Trophoblast cell (in vitro differentiated cells and primary cell): Measurements from ENCODE around the gene IL13RA1.
"Not testable (repeated sequence)": the region's sequence is repeated elsewhere in the genome, so short reads cannot be mapped to it uniquely, and the experiment has no call there.

ENCODE experiments used
- DNase-seq, 2 donors: peaks; one replicate each; pipeline ENCODE4 v3.0.0-alpha.2; 2016
- H2AFZ ChIP-seq: 2 replicates; pipeline ENCODE4 v1.6.1; 2013; ENCODE audit warnings: low read length, moderate library complexity, mild to moderate bottlenecking; ENCODE audit not compliant: insufficient read depth, poor library complexity
- H2AK5ac ChIP-seq: 2 replicates; pipeline ENCODE4 v1.6.1; 2013; ENCODE audit warnings: mild to moderate bottlenecking, low read length
- H2BK120ac ChIP-seq: 2 replicates; pipeline ENCODE4 v1.6.1; 2013; ENCODE audit warnings: low read length, mild to moderate bottlenecking, moderate library complexity; ENCODE audit not compliant: insufficient read depth, poor library complexity
- H2BK12ac ChIP-seq: 2 replicates; pipeline ENCODE4 v1.6.1; 2013; ENCODE audit warnings: mild to moderate bottlenecking, low read length, moderate library complexity
- H2BK5ac ChIP-seq: 2 replicates; pipeline ENCODE4 v1.6.1; 2013; ENCODE audit warnings: low read length, low read depth, moderate library complexity, mild to moderate bottlenecking; ENCODE audit not compliant: poor library complexity
- H3K14ac ChIP-seq: 2 replicates; pipeline ENCODE4 v1.6.1; 2013; ENCODE audit warnings: mild to moderate bottlenecking, low read length
- H3K18ac ChIP-seq: 2 replicates; pipeline ENCODE4 v1.6.1; 2013; ENCODE audit warnings: mild to moderate bottlenecking, low read length
- H3K23ac ChIP-seq: 2 replicates; pipeline ENCODE4 v1.6.1; 2013; ENCODE audit warnings: low read length
- H3K27ac ChIP-seq: 2 replicates; pipeline ENCODE4 v1.5.1; 2013; ENCODE audit warnings: low read depth, mild to moderate bottlenecking, inconsistent platforms, low read length, moderate library complexity
- H3K27me3 ChIP-seq: 2 replicates; pipeline ENCODE4 v1.6.1; 2013; ENCODE audit warnings: inconsistent platforms, mild to moderate bottlenecking, low read length, moderate library complexity; ENCODE audit not compliant: insufficient read depth
- H3K36me3 ChIP-seq, 2 experiments: 1 replicate in 1 of 2; 2 replicates in 1 of 2; pipeline ENCODE4 v1.6.1; 2013; ENCODE audit warnings: low read length in 2 of 2, mild to moderate bottlenecking in 2 of 2, moderate library complexity in 1 of 2; ENCODE audit not compliant: insufficient read depth in 2 of 2, control insufficient read depth in 1 of 2
- H3K4ac ChIP-seq: 2 replicates; pipeline ENCODE4 v1.6.1; 2013; ENCODE audit warnings: low read depth, mild to moderate bottlenecking, low read length, moderate library complexity
- H3K4me1 ChIP-seq, 2 experiments: 1 replicate in 1 of 2; 2 replicates in 1 of 2; pipeline ENCODE4 v1.6.1; 2013; ENCODE audit warnings: low read length in 2 of 2, mild to moderate bottlenecking in 2 of 2, moderate library complexity in 1 of 2; ENCODE audit not compliant: insufficient read depth in 2 of 2, control insufficient read depth in 1 of 2
- H3K4me2 ChIP-seq: 2 replicates; pipeline ENCODE4 v1.6.1; 2013; ENCODE audit warnings: inconsistent platforms, mild to moderate bottlenecking, low read length, moderate library complexity
- H3K4me3 ChIP-seq: 2 replicates; pipeline ENCODE4 v1.5.1; 2013; ENCODE audit warnings: mild to moderate bottlenecking, low read depth, low read length, inconsistent platforms
- H3K79me1 ChIP-seq: one replicate; pipeline ENCODE4 v1.6.1; 2013; ENCODE audit warnings: low read length
- H3K79me2 ChIP-seq: 2 replicates; pipeline ENCODE4 v1.6.1; 2013; ENCODE audit warnings: low read length, mild to moderate bottlenecking; ENCODE audit not compliant: control insufficient read depth, insufficient read depth, poor library complexity
- H3K9ac ChIP-seq: 2 replicates; pipeline ENCODE4 v1.6.1; 2013; ENCODE audit warnings: mild to moderate bottlenecking, low read length
- H3K9me3 ChIP-seq: 2 replicates; pipeline ENCODE4 v1.6.1; 2013; ENCODE audit warnings: low read depth, mild to moderate bottlenecking, control low read depth, inconsistent platforms, low read length; ENCODE audit not compliant: insufficient read depth
- H4K12ac ChIP-seq: 2 replicates; pipeline ENCODE4 v1.6.1; 2013; ENCODE audit warnings: low read depth, mild to moderate bottlenecking, low read length, moderate library complexity
- H4K8ac ChIP-seq: 2 replicates; pipeline ENCODE4 v1.6.1; 2013; ENCODE audit warnings: low read depth, mild to moderate bottlenecking, low read length, moderate library complexity
- H4K91ac ChIP-seq: one replicate; pipeline ENCODE4 v1.6.1; 2013; ENCODE audit warnings: low read depth, mild to moderate bottlenecking, low read length, moderate library complexity
- WGBS: extraction: QIAGEN DNeasy Blood & Tissue Kit; methylation state at CpG from one replicate; pipeline ENCODE4 v1.1.7; 2013; ENCODE audit warnings: missing lambda C conversion rate; ENCODE audit not compliant: insufficient read length, insufficient coverage; ENCODE audit errors: extremely low coverage; 5-methylcytosine and 5-hydroxymethylcytosine counted together

Gene IL13RA1

DNA sequence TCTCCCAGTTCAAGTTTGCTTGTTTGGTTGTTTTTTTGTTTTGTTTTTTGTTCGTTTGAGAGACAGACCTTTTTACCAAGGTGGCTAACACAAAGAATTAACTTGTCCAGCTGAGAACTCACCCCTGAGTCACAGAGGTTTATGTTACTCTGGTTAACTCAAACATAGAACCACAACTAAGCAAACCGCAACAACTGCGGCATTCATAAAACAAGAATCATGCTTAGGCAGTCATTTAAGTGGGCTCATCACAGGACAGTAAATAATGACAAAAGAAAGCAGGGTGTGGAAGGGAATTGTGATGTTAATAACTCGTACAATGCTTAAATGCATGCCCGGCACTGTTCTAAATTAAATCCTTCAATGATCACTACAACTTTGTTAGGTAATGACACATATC is 24.7 kb upstream of the IL13RA1 start:
- H2AFZ ChIP-seq = no peak overlapping the region
- H4K91ac ChIP-seq = no peak overlapping the region
- no peaks in the 10 kb centered on the region for H3K79me1 ChIP-seq
- H3K4ac ChIP-seq = no peak overlapping the region
- H2BK120ac ChIP-seq = no peak overlapping the region
- no peaks in the 10 kb centered on the region for H3K36me3 ChIP-seq
- no peak overlapping the region for H2BK12ac ChIP-seq
- H3K9me3 ChIP-seq = no peaks in the 10 kb centered on the region
- H3K14ac ChIP-seq = no peak overlapping the region
- no peak overlapping the region for H3K27ac ChIP-seq
- no peak overlapping the region for H4K8ac ChIP-seq
- H3K4me3 ChIP-seq = no peak overlapping the region
- no peak overlapping the region for H3K4me2 ChIP-seq
- no peaks in the 10 kb centered on the region for H3K27me3 ChIP-seq
- no peaks in the 10 kb centered on the region for H3K4me1 ChIP-seq
- no peak overlapping the region for H3K9ac ChIP-seq
- no peak overlapping the region for H3K23ac ChIP-seq
- no peak overlapping the region for H3K18ac ChIP-seq
- no peak overlapping the region for H2BK5ac ChIP-seq
- no peaks in the 10 kb centered on the region for H3K79me2 ChIP-seq
- no CpG with 5 or more reads among the region's 5 CpGs for WGBS
- DNase-seq = no peak
- no peak overlapping the region for H4K12ac ChIP-seq
- no peak overlapping the region for H2AK5ac ChIP-seq

DNA sequence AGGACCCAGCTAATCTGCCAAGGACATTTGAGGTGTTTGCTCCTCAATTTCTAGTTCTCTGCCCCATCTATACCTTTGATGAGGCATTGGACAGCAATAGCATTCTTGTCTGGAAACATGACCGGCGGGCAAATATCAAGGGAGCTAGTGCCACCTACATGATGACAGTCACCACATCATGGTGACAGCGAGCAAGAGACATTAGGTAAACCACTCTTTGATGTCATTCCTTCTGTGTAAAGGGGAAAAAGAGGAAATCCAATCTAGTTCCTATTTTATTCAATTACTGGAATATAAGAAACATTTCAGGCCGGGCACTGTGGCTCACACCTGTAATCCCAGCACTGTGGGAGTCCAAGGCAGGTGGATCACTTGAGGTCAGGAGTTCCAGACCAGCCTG is 20.7 kb upstream of the IL13RA1 start:
- H3K36me3 ChIP-seq = no peaks in the 10 kb centered on the region
- H2BK120ac ChIP-seq = no peak overlapping the region
- H4K12ac ChIP-seq = no peak overlapping the region
- H3K79me2 ChIP-seq = no peaks in the 10 kb centered on the region
- DNase-seq = no peak
- H2AK5ac ChIP-seq = no peak overlapping the region
- H3K79me1 ChIP-seq = no peaks in the 10 kb centered on the region
- no peak overlapping the region for H3K27ac ChIP-seq
- H4K8ac ChIP-seq = no peak overlapping the region
- no peak overlapping the region for H3K4me2 ChIP-seq
- H3K18ac ChIP-seq = no peak overlapping the region
- no peak overlapping the region for H2AFZ ChIP-seq
- no peak overlapping the region for H3K4ac ChIP-seq
- H3K4me1 ChIP-seq = no peaks in the 10 kb centered on the region
- no peak overlapping the region for H4K91ac ChIP-seq
- no peaks in the 10 kb centered on the region for H3K9me3 ChIP-seq
- no peak overlapping the region for H2BK12ac ChIP-seq
- H3K9ac ChIP-seq = no peak overlapping the region
- H3K4me3 ChIP-seq = no peak overlapping the region
- no peak overlapping the region for H3K23ac ChIP-seq
- no peak overlapping the region for H3K14ac ChIP-seq
- WGBS = no CpG with 5 or more reads among the region's 4 CpGs
- H3K27me3 ChIP-seq = no peaks in the 10 kb centered on the region
- no peak overlapping the region for H2BK5ac ChIP-seq

DNA sequence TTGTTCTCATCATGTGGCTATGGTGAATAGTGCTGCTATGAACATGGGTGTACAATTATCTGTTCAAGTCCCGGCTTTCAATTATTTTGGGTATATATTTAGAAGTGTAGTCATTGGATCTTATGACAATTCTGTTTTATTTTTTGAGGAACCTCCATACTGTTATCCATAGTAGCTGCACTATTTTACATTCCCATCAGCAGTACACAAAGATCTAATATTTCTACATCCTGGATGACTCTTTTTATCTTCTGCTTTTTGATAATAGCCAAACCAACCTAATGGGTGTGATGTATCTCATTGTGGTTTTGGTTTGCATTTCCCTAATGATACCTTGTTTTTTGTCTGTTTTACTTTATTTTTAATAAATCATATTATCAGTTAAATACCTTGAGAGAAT is 12.9 kb upstream of the IL13RA1 start:
- Histone ChIP-seq H3K79me2 (no peaks in the 10 kb centered on the region), H3K14ac (no peak overlapping the region), H4K8ac (no peak overlapping the region), H3K27me3 (no peaks in the 10 kb centered on the region), H2BK5ac (no peak overlapping the region), H3K27ac (no peak overlapping the region), H3K36me3 (no peaks in the 10 kb centered on the region), H4K91ac (no peak overlapping the region), H3K23ac (no peak overlapping the region), H3K18ac (no peak overlapping the region), H3K79me1 (no peaks in the 10 kb centered on the region), H4K12ac (no peak overlapping the region), H3K4me3 (no peak overlapping the region), H3K9ac (no peak overlapping the region), H3K4me2 (no peak overlapping the region), H3K9me3 (no peaks in the 10 kb centered on the region), H3K4ac (no peak overlapping the region), H2BK120ac (no peak overlapping the region), H2AK5ac (no peak overlapping the region), H2BK12ac (no peak overlapping the region), H3K4me1 (no peaks in the 10 kb centered on the region), H2AFZ (no peak overlapping the region)
- no peak for DNase-seq
- no CpG with 5 or more reads among the region's 1 CpG for whole genome bisulfite sequencing

DNA sequence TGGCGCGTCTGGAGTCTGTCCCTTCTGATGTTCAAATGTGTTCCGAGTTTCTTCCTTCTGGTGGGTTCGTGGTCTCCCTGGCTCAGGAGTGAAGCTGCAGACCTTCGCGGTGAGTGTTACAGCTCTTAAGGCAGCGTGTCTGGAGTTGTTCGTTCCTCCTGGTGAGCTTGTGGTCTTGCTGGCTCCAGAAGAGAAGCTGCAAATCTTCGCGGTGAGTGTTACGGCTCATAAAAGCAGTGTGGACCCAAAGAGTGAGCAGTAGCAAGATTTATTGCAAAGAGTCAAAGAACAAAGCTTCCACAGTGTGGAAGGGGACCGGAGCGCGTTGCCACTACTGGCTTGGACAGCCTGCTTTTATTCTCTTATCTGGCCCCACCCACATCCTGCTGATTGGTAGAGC is 11.5 kb upstream of the IL13RA1 start:
- H3K9ac ChIP-seq, H3K18ac ChIP-seq, H3K4me3 ChIP-seq, H3K4ac ChIP-seq, H2AK5ac ChIP-seq, H2BK5ac ChIP-seq, H3K4me2 ChIP-seq, H4K91ac ChIP-seq, H3K79me2 ChIP-seq, H3K9me3 ChIP-seq, H3K14ac ChIP-seq, H4K8ac ChIP-seq, H3K36me3 ChIP-seq, H2BK12ac ChIP-seq, H3K23ac ChIP-seq, H3K79me1 ChIP-seq, H4K12ac ChIP-seq, H3K4me1 ChIP-seq, H2AFZ ChIP-seq, H3K27ac ChIP-seq, DNase-seq, H2BK120ac ChIP-seq, H3K27me3 ChIP-seq: not testable (repeated sequence)
- no CpG with 5 or more reads among the region's 14 CpGs for WGBS
